ENCODE data around the gene M1AP. TPM values are rescaled to one million over a fixed set of nuclear protein-coding genes. Genes with fewer than 3 reads are reported as not detected.

M1AP gene
- total and polyA plus RNA-seq, 9 of the 15 experiments (the other 6 are each of a cell fraction or from before 2014, with no cell fraction given): 0.06 to 0.33 (median 0.11) TPM; not detected in 4

DNA sequence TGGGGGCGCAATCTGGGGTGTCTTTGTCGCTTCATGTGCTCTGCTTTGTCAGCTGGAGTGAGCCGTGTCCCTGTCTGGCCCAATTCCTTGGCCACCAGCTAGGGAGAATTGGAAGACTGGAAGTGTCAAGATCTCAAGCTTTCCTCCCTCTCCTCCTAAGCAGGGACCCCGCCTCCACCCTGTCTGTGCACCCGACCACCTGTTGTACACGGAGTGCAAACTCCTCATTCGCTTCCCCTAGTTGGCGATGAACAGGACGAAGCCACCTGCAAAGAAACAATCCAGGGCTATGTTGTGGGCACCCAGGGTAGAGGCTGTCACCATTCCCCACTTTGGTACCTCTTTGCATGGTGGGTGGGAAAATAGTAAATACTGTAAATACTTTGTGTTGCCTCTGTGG, 120.4 kb downstream of the M1AP start:
- Histone ChIP-seq H2AFZ (ENCODE audit: low read depth, low read length) (no peak overlapping the region), H3K4me3 (peak overlapping the region; percentile 96), H3K4me1 (replicated peaks in 1 of 2; ENCODE audit: control insufficient read depth in 2 of 2, insufficient read depth in 2 of 2, low read length in 2 of 2) (peaks cover 28 to 33% of the 10 kb centered on the region in 2 experiments), H3K36me3 (ENCODE audit: control insufficient read depth, insufficient read depth, low read length) (peaks cover 55% of the 10 kb centered on the region), H3K4me2 (ENCODE audit: insufficient read depth, low read length) (peak overlapping the region; percentile 96), H3K9me1 (ENCODE audit: control insufficient read depth, insufficient read depth, low read length) (peaks cover 3% of the 10 kb centered on the region), H3K9me3 (replicated peaks; ENCODE audit: control insufficient read depth, insufficient read depth, low read depth, low read length) (no peaks in the 10 kb centered on the region), H3K79me2 (ENCODE audit: control insufficient read depth, insufficient read depth, low read length) (peaks cover 52% of the 10 kb centered on the region), H3K27ac (ENCODE audit: extremely low read depth, low read depth, low read length) (no peak overlapping the region; the same call in 2 of the 3 replicates), H3K9ac (ENCODE audit: insufficient read depth in 1 of 2, low read depth in 2 of 2, low read length in 2 of 2) (peak overlapping the region; percentile 5 to 97; a peak in 3 of 4 replicates), H3K27me3 (ENCODE audit: control insufficient read depth in 2 of 2, insufficient read depth in 2 of 2, low read length in 2 of 2) (no peaks in the 10 kb centered on the region), H4K20me1 (replicated peaks; ENCODE audit: control insufficient read depth, insufficient read depth, low read length) (peaks cover 5% of the 10 kb centered on the region; the same call in 1 of the 2 replicates)
- ChIA-PET CTCF (ENCODE audit: low intra/inter-chr PET ratio) (no interaction called here), POLR2A (interaction anchor here (1.1 to 1.6 kb wide), 3 partner anchors 10 to 60 kb away, joined by 3 to 5 read pairs (median 5); no protein-coding TSS in a partner anchor)
- TF ChIP-seq, protein P1, sequence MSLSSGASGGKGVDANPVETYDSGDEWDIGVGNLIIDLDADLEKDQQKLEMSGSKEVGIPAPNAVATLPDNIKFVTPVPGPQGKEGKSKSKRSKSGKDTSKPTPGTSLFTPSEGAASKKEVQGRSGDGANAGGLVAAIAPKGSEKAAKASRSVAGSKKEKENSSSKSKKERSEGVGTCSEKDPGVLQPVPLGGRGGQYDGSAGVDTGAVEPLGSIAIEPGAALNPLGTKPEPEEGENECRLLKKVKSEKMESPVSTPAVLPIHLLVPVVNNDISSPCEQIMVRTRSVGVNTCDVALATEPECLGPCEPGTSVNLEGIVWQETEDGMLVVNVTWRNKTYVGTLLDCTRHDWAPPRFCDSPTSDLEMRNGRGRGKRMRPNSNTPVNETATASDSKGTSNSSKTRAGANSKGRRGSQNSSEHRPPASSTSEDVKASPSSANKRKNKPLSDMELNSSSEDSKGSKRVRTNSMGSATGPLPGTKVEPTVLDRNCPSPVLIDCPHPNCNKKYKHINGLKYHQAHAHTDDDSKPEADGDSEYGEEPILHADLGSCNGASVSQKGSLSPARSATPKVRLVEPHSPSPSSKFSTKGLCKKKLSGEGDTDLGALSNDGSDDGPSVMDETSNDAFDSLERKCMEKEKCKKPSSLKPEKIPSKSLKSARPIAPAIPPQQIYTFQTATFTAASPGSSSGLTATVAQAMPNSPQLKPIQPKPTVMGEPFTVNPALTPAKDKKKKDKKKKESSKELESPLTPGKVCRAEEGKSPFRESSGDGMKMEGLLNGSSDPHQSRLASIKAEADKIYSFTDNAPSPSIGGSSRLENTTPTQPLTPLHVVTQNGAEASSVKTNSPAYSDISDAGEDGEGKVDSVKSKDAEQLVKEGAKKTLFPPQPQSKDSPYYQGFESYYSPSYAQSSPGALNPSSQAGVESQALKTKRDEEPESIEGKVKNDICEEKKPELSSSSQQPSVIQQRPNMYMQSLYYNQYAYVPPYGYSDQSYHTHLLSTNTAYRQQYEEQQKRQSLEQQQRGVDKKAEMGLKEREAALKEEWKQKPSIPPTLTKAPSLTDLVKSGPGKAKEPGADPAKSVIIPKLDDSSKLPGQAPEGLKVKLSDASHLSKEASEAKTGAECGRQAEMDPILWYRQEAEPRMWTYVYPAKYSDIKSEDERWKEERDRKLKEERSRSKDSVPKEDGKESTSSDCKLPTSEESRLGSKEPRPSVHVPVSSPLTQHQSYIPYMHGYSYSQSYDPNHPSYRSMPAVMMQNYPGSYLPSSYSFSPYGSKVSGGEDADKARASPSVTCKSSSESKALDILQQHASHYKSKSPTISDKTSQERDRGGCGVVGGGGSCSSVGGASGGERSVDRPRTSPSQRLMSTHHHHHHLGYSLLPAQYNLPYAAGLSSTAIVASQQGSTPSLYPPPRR (CRISPR knock-in tag; IDR thresholded peaks at IDR 0.05; ENCODE audit: borderline replicate concordance): no peak
- no peak for TF ChIP-seq TSC22D4 (tag; IDR thresholded peaks at IDR 0.05)
- in situ Hi-C loops (cut with MboI) (no loop called here), intact Hi-C loops (cut with micrococcal nuclease) (loop anchor here (2.0 kb wide), 1 partner anchor 45 kb away; the partner anchor contains the start of genes CCDC142 and TTC31)
- 91% methylated on average over 6 of the region's 9 CpGs for WGBS (ENCODE audit: insufficient coverage, low coverage, missing lambda C conversion rate)
- DNase-seq (ENCODE audit: extremely low read depth in 1 of 4, low spot score in 3 of 4) (no peak), FAIRE-seq (no peak), ATAC-seq (no peak)
- BruUV-seq (replicated peaks): TSS peak; percentile 63
